ENCODE data around the gene DLGAP4.
A peak's percentile ranks its signal among the peaks of the same experiment; 100 is the strongest.

DLGAP4 gene

GRCh38 chr20:36532822-36533221 lies 226.7 kb downstream of the DLGAP4 start:
- peaks cover 4% of the 10 kb centered on the region for H3K4me1 ChIP-seq (ENCODE audit: control insufficient read depth, insufficient read depth, low read depth, low read length)
- no peak overlapping the region for H2BK5ac ChIP-seq (ENCODE audit: low read depth, low read length, poor library complexity, severe bottlenecking)
- no peak overlapping the region for H3K4me2 ChIP-seq (ENCODE audit: low read length, poor library complexity, severe bottlenecking)
- no peaks in the 10 kb centered on the region for H3K27me3 ChIP-seq (ENCODE audit: control insufficient read depth in 1 of 2, insufficient read depth in 1 of 2, low read length in 2 of 2)
- peaks cover 10% of the 10 kb centered on the region for H3K79me1 ChIP-seq (replicated peaks; ENCODE audit: low read length, poor library complexity, severe bottlenecking)
- no peak overlapping the region for H3K23ac ChIP-seq (ENCODE audit: low read length in 2 of 2)
- no peak overlapping the region for H2BK15ac ChIP-seq (ENCODE audit: low read depth, poor library complexity, severe bottlenecking)
- no peak overlapping the region for H4K91ac ChIP-seq (ENCODE audit: low read length)
- H2BK120ac ChIP-seq (ENCODE audit: low read depth, low read length) = no peak overlapping the region
- no peak overlapping the region for H3K14ac ChIP-seq (ENCODE audit: low read length in 2 of 2)
- no peak overlapping the region for H4K8ac ChIP-seq (ENCODE audit: low read length)
- no peak overlapping the region for H3K18ac ChIP-seq (ENCODE audit: low read depth in 1 of 2, low read length in 2 of 2)
- DNase-seq = no peak
- no peak overlapping the region for H3K9ac ChIP-seq (ENCODE audit: low read length)
- H3K4me3 ChIP-seq (ENCODE audit: insufficient read depth in 1 of 2, low read depth in 1 of 2, low read length in 2 of 2) = no peak overlapping the region
- WGBS = 100% methylated on average over 3 of the region's 3 CpGs
- no peak overlapping the region for H2AK5ac ChIP-seq (ENCODE audit: low read length, severe bottlenecking)
- no peak overlapping the region for H3K4ac ChIP-seq (ENCODE audit: low read depth in 1 of 2, low read length in 2 of 2)
- H2BK12ac ChIP-seq (ENCODE audit: low read length in 2 of 2) = no peak overlapping the region
- H3K9me3 ChIP-seq (ENCODE audit: control insufficient read depth, low read length) = no peaks in the 10 kb centered on the region
- H3K36me3 ChIP-seq (ENCODE audit: control insufficient read depth in 1 of 2, insufficient read depth in 2 of 2, low read depth in 1 of 2, low read length in 2 of 2) = peaks cover 35 to 37% of the 10 kb centered on the region in 2 experiments
- H3K27ac ChIP-seq (ENCODE audit: low read length, poor library complexity, severe bottlenecking) = no peak overlapping the region
- no peak overlapping the region for H2AFZ ChIP-seq (ENCODE audit: low read depth, low read length)

GRCh38 chr20:36538026-36538722 lies 232.0 kb downstream of the DLGAP4 start:
- Histone ChIP-seq H2BK12ac (ENCODE audit: low read length in 2 of 2) (no peak overlapping the region), H3K4me1 (ENCODE audit: control insufficient read depth, insufficient read depth, low read depth, low read length) (peaks cover 22% of the 10 kb centered on the region), H3K14ac (ENCODE audit: low read length in 2 of 2) (no peak overlapping the region), H3K4ac (ENCODE audit: low read depth in 1 of 2, low read length in 2 of 2) (no peak overlapping the region), H2BK15ac (ENCODE audit: low read depth, poor library complexity, severe bottlenecking) (no peak overlapping the region), H3K23ac (ENCODE audit: low read length in 2 of 2) (no peak overlapping the region), H3K18ac (ENCODE audit: low read depth in 1 of 2, low read length in 2 of 2) (no peak overlapping the region), H3K27ac (ENCODE audit: low read length, poor library complexity, severe bottlenecking) (no peak overlapping the region), H3K27me3 (ENCODE audit: control insufficient read depth in 1 of 2, insufficient read depth in 1 of 2, low read length in 2 of 2) (no peaks in the 10 kb centered on the region), H4K8ac (ENCODE audit: low read length) (no peak overlapping the region), H2AFZ (ENCODE audit: low read depth, low read length) (no peak overlapping the region), H3K9ac (ENCODE audit: low read length) (no peak overlapping the region), H2BK5ac (ENCODE audit: low read depth, low read length, poor library complexity, severe bottlenecking) (no peak overlapping the region), H3K4me3 (ENCODE audit: insufficient read depth in 1 of 2, low read depth in 1 of 2, low read length in 2 of 2) (no peak overlapping the region), H4K91ac (ENCODE audit: low read length) (no peak overlapping the region), H2AK5ac (ENCODE audit: low read length, severe bottlenecking) (no peak overlapping the region), H3K9me3 (ENCODE audit: control insufficient read depth, low read length) (no peaks in the 10 kb centered on the region), H3K4me2 (ENCODE audit: low read length, poor library complexity, severe bottlenecking) (no peak overlapping the region), H2BK120ac (ENCODE audit: low read depth, low read length) (no peak overlapping the region), H3K79me1 (replicated peaks; ENCODE audit: low read length, poor library complexity, severe bottlenecking) (peaks cover 6% of the 10 kb centered on the region), H3K36me3 (ENCODE audit: control insufficient read depth in 1 of 2, insufficient read depth in 2 of 2, low read depth in 1 of 2, low read length in 2 of 2) (peaks cover 0 to 6% of the 10 kb centered on the region in 2 experiments)
- WGBS = 97% methylated on average over 11 of the region's 11 CpGs
- no peak for DNase-seq

DNA sequence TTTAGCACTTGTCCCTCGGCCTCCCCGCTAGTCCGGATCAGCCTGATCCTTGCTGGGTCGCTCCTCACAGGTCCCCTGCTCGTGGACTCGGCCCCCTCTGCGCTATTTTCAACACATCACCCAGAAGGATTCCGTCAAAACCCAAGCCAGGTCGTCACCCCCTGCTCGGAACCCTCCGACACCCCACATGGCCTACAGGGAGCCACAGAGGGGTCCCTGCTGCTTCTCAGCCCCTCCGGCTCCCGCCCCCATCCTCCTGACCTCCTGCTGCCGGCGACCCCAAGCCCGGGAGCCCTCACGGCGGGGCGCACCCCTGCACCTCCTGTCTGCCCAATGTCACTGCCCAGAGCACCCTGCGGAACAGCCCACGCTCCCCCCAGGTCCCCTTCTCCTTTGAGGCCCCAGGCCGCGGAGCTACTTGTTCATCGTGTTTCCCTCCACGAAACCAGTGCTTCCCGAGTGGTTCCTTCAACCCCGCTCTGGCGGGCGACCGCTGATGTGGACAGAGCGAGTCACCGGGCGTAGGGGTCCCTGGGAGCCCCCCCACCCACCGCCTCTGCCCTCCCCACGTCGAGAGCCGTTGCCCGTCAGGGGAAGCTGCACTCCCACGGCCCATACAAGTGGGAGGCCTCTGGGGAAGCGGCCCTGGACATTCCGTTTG lies 234.5 kb downstream of the DLGAP4 start:
- H2BK5ac ChIP-seq (ENCODE audit: low read depth, low read length, poor library complexity, severe bottlenecking) = peak overlapping the region; percentile 89
- peak overlapping the region; percentile 82 for H2BK120ac ChIP-seq (ENCODE audit: low read depth, low read length)
- peak overlapping the region; percentile 60 to 85 for H3K4ac ChIP-seq (ENCODE audit: low read depth in 1 of 2, low read length in 2 of 2)
- H2AK5ac ChIP-seq (ENCODE audit: low read length, severe bottlenecking) = peak overlapping the region; percentile 63
- peaks cover 6% of the 10 kb centered on the region for H3K79me1 ChIP-seq (replicated peaks; ENCODE audit: low read length, poor library complexity, severe bottlenecking)
- no peak for DNase-seq
- H4K8ac ChIP-seq (ENCODE audit: low read length) = peak overlapping the region; percentile 92
- H3K27ac ChIP-seq (ENCODE audit: low read length, poor library complexity, severe bottlenecking) = peak overlapping the region; percentile 44
- H3K27me3 ChIP-seq (ENCODE audit: control insufficient read depth in 1 of 2, insufficient read depth in 1 of 2, low read length in 2 of 2) = no peaks in the 10 kb centered on the region
- H4K91ac ChIP-seq (ENCODE audit: low read length) = peak overlapping the region; percentile 96
- H3K9me3 ChIP-seq (ENCODE audit: control insufficient read depth, low read length) = no peaks in the 10 kb centered on the region
- WGBS = 39% methylated on average over 41 of the region's 41 CpGs
- H3K4me3 ChIP-seq (ENCODE audit: insufficient read depth in 1 of 2, low read depth in 1 of 2, low read length in 2 of 2) = peak overlapping the region; percentile 50 to 53
- peak overlapping the region in 1 of 2 experiments; percentile 41 for H3K23ac ChIP-seq (ENCODE audit: low read length in 2 of 2)
- H2BK15ac ChIP-seq (ENCODE audit: low read depth, poor library complexity, severe bottlenecking) = peak overlapping the region; percentile 95
- H3K18ac ChIP-seq (ENCODE audit: low read depth in 1 of 2, low read length in 2 of 2) = peak overlapping the region; percentile 92 to 98
- peaks cover 41% of the 10 kb centered on the region for H3K4me1 ChIP-seq (ENCODE audit: control insufficient read depth, insufficient read depth, low read depth, low read length)
- H3K36me3 ChIP-seq (ENCODE audit: control insufficient read depth in 1 of 2, insufficient read depth in 2 of 2, low read depth in 1 of 2, low read length in 2 of 2) = peaks cover 7 to 21% of the 10 kb centered on the region in 2 experiments
- peak overlapping the region; percentile 64 for H3K4me2 ChIP-seq (ENCODE audit: low read length, poor library complexity, severe bottlenecking)
- H2BK12ac ChIP-seq (ENCODE audit: low read length in 2 of 2) = peak overlapping the region; percentile 45 to 72
- H3K14ac ChIP-seq (ENCODE audit: low read length in 2 of 2) = peak overlapping the region in 1 of 2 experiments; percentile 64
- H3K9ac ChIP-seq (ENCODE audit: low read length) = peak overlapping the region; percentile 98
- peak overlapping the region; percentile 62 for H2AFZ ChIP-seq (ENCODE audit: low read depth, low read length)

DNA sequence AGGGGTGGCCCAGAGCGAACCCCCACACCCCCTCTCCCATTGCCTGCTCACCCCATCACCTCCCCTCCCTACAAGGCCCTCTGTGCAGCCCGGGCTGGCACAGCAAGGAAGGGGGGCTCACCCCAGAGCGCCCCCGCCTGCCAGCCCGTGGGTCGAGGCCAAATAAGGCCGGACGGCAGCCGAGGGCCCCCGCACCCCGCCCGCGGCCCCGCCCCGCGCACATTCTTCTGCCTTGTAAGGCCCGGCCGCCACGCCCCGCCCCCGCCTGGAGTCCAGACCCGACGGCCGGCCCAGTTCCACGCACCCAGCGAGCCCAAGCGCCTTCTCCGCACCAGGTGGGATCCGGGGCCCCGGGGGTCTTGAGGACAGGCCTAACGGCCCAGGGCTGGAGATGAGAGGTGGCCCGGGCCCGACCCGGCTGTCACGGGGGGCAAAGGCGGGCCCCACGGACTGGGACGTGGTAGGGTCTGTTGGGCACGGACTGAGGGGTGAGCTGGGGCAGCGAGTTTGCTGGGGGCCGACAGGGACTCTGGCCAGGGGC lies 235.2 kb downstream of the DLGAP4 start, which contains the start of gene MYL9:
Gene MYL9 (plus strand): TSS at position 293 of the 541 bp plus-strand sequence. CDS start 3,366 bp downstream, outside the sequence.
- WGBS = 1% methylated on average over 40 of the region's 41 CpGs
- Histone ChIP-seq H2BK15ac (ENCODE audit: low read depth, poor library complexity, severe bottlenecking) (peak within 1 kb of the TSS; percentile 95), H2BK12ac (ENCODE audit: low read length in 2 of 2) (peak within 1 kb of the TSS; percentile 72 to 93), H3K4me2 (ENCODE audit: low read length, poor library complexity, severe bottlenecking) (peak within 1 kb of the TSS; percentile 64), H3K4me1 (ENCODE audit: control insufficient read depth, insufficient read depth, low read depth, low read length) (peaks cover 44% of the 10 kb centered on the region), H3K79me1 (replicated peaks; ENCODE audit: low read length, poor library complexity, severe bottlenecking) (peaks cover 8% of the 10 kb centered on the region), H3K4ac (ENCODE audit: low read depth in 1 of 2, low read length in 2 of 2) (peak within 1 kb of the TSS; percentile 95 to 96), H3K9ac (ENCODE audit: low read length) (peak within 1 kb of the TSS; percentile 98), H4K8ac (ENCODE audit: low read length) (peak within 1 kb of the TSS; percentile 94), H3K9me3 (ENCODE audit: control insufficient read depth, low read length) (no peaks in the 10 kb centered on the region), H4K91ac (ENCODE audit: low read length) (peak within 1 kb of the TSS; percentile 97), H3K36me3 (ENCODE audit: control insufficient read depth in 1 of 2, insufficient read depth in 2 of 2, low read depth in 1 of 2, low read length in 2 of 2) (peaks cover 13 to 27% of the 10 kb centered on the region in 2 experiments), H2AFZ (ENCODE audit: low read depth, low read length) (peak within 1 kb of the TSS; percentile 75), H3K14ac (ENCODE audit: low read length in 2 of 2) (peak within 1 kb of the TSS in 1 of 2 experiments; percentile 96), H3K23ac (ENCODE audit: low read length in 2 of 2) (peak within 1 kb of the TSS in 1 of 2 experiments; percentile 53), H2BK5ac (ENCODE audit: low read depth, low read length, poor library complexity, severe bottlenecking) (peak within 1 kb of the TSS; percentile 94), H3K27ac (ENCODE audit: low read length, poor library complexity, severe bottlenecking) (peak within 1 kb of the TSS; percentile 90), H3K27me3 (ENCODE audit: control insufficient read depth in 1 of 2, insufficient read depth in 1 of 2, low read length in 2 of 2) (no peaks in the 10 kb centered on the region), H3K18ac (ENCODE audit: low read depth in 1 of 2, low read length in 2 of 2) (peak within 1 kb of the TSS; percentile 98 to 99), H3K4me3 (ENCODE audit: insufficient read depth in 1 of 2, low read depth in 1 of 2, low read length in 2 of 2) (peak within 1 kb of the TSS; percentile 82 to 96), H2BK120ac (ENCODE audit: low read depth, low read length) (peak within 1 kb of the TSS; percentile 93), H2AK5ac (ENCODE audit: low read length, severe bottlenecking) (peak within 1 kb of the TSS; percentile 76)
- DNase-seq = peak; percentile 82
